Measurements from ENCODE around the gene ZNF497.
"Not testable (repeated sequence)": the region's sequence is repeated elsewhere in the genome, so short reads cannot be mapped to it uniquely, and the experiment has no call there.

- not testable (repeated sequence) for TF ChIP-seq POLR2A, CTCF (IDR thresholded peaks at IDR 0.05)
These were observed 14.5 kb downstream of the ZNF497 start for GRCh38 chr19:58348080-58348479.

Data from right lobe of liver (tissue), 4 donors.